Smooth muscle cell (in vitro differentiated cells): ENCODE data around the gene BTBD2. TPM values are rescaled to one million over a fixed set of nuclear protein-coding genes. Genes with fewer than 3 reads are reported as not detected.

Source experiments
- DNase-seq: peaks from one replicate; lab custom pipeline; 2025; ENCODE audit not compliant: unreplicated experiment; lab: John Stamatoyannopoulos, UW
- H2AFZ ChIP-seq: fragments of 200-600 bp; sonication (generic); 2 replicates; pipeline ENCODE4 v1.6.0; 2016; ENCODE audit warnings: antibody characterized with exemption, low read depth, mild to moderate bottlenecking
- H3F3A ChIP-seq: fragments of 200-600 bp; sonication (generic); 2 replicates; pipeline ENCODE4 v1.6.0; 2017; ENCODE audit warnings: antibody characterized with exemption, low read depth
- H3K27ac ChIP-seq: fragments of 200-600 bp; sonication (generic); 2 replicates; pipeline ENCODE4 v1.5.1; 2016; ENCODE audit warnings: low read depth, mild to moderate bottlenecking
- H3K27me3 ChIP-seq: fragments of 200-600 bp; sonication (generic); 2 replicates; pipeline ENCODE4 v1.6.1; 2016; ENCODE audit warnings: low read depth, mild to moderate bottlenecking
- H3K36me3 ChIP-seq: fragments of 200-600 bp; sonication (generic); 2 replicates; pipeline ENCODE4 v1.5.1; 2016; ENCODE audit warnings: low read depth
- H3K4me1 ChIP-seq: fragments of 200-600 bp; sonication (generic); 2 replicates; pipeline ENCODE4 v1.5.1; 2016; ENCODE audit warnings: low read depth
- H3K4me2 ChIP-seq: fragments of 200-600 bp; sonication (generic); 2 replicates; pipeline ENCODE4 v1.6.0; 2016; ENCODE audit warnings: mild to moderate bottlenecking
- H3K4me3 ChIP-seq: fragments of 200-600 bp; sonication (generic); 2 replicates; pipeline ENCODE4 v1.5.1; 2016; ENCODE audit warnings: mild to moderate bottlenecking
- H3K79me2 ChIP-seq: fragments of 200-600 bp; sonication (generic); 2 replicates; pipeline ENCODE4 v1.6.0; 2016; ENCODE audit warnings: low read depth, mild to moderate bottlenecking
- H3K9ac ChIP-seq: fragments of 200-600 bp; sonication (generic); 2 replicates; pipeline ENCODE4 v1.6.0; 2016; ENCODE audit warnings: low read depth
- H3K9me3 ChIP-seq: fragments of 200-600 bp; sonication (generic); replicated peaks from 2 replicates; pipeline ENCODE4 v1.5.1; 2016; ENCODE audit warnings: low read depth
- H4K20me1 ChIP-seq: fragments of 200-600 bp; sonication (generic); 2 replicates; pipeline ENCODE4 v1.6.0; 2016; ENCODE audit warnings: low read depth
- CTCF ChIP-seq: fragments of 200-600 bp; sonication (generic); IDR thresholded peaks from 2 replicates; pipeline ENCODE4 v1.5.1; 2017; ENCODE audit warnings: borderline replicate concordance, mild to moderate bottlenecking, antibody characterized with exemption; ENCODE audit not compliant: insufficient read depth, poor library complexity, severe bottlenecking
- WGBS: methylation state at CpG from one replicate; pipeline ENCODE4 v1.1.7; 2016; ENCODE audit warnings: low lambda C conversion rate; 5-methylcytosine and 5-hydroxymethylcytosine counted together
- polyA plus RNA-seq: library from polyadenylated mRNA; unstranded; fragments of >200 nt; fragmentation: Nextera tagmentation; extraction: Ambion mirVana; gene quantifications from 2 replicates; pipeline ENCODE4 v1.2.1, GENCODE V29; 2016
- total RNA-seq: library from RNA; depleted of rRNA; stranded (reverse); fragments of >200 nt; gene quantifications from 2 replicates; pipeline ENCODE4 v1.2.3, GENCODE V29; 2014

The BTBD2 gene
- total and polyA plus RNA-seq, 2 experiments from 2014 or later = 37.8 to 63.2 TPM

GRCh38 chr19:2042485-2043250, 27.2 kb upstream of the BTBD2 start:
- H3K4me1 ChIP-seq = peaks cover 16% of the 10 kb centered on the region
- no peak for DNase-seq
- no peaks in the 10 kb centered on the region for H3K36me3 ChIP-seq
- H3K79me2 ChIP-seq = peaks cover 13% of the 10 kb centered on the region
- no peak for TF ChIP-seq CTCF
- peak overlapping the region; percentile 60 for H3K9ac ChIP-seq
- peak overlapping the region; percentile 30 for H3K4me3 ChIP-seq
- WGBS = 73% methylated on average over 22 of the region's 29 CpGs
- H3K27ac ChIP-seq = peak overlapping the region; percentile 68
- peaks cover 58% of the 10 kb centered on the region for H4K20me1 ChIP-seq
- H3K4me2 ChIP-seq = peak overlapping the region; percentile 88
- no peaks in the 10 kb centered on the region for H3F3A ChIP-seq
- H3K9me3 ChIP-seq = no peaks in the 10 kb centered on the region
- no peaks in the 10 kb centered on the region for H3K27me3 ChIP-seq
- no peak overlapping the region for H2AFZ ChIP-seq

- Histone ChIP-seq H3K9ac (peak overlapping the region; percentile 60), H3K9me3 (no peaks in the 10 kb centered on the region), H3K79me2 (peaks cover 6% of the 10 kb centered on the region), H3F3A (no peaks in the 10 kb centered on the region), H3K4me3 (peak overlapping the region; percentile 30), H3K4me1 (peaks cover 16% of the 10 kb centered on the region), H3K36me3 (no peaks in the 10 kb centered on the region), H2AFZ (no peak overlapping the region), H3K4me2 (peak overlapping the region; percentile 88), H4K20me1 (peaks cover 50% of the 10 kb centered on the region), H3K27me3 (no peaks in the 10 kb centered on the region), H3K27ac (peak overlapping the region; percentile 68)
- 30% methylated on average over 51 of the region's 77 CpGs for WGBS
- TF ChIP-seq CTCF = no peak
- DNase-seq = peak; percentile 86
These were observed 26.4 kb upstream of the BTBD2 start for GRCh38 chr19:2041683-2042484.

GRCh38 chr19:2041433-2041682, 25.8 kb upstream of the BTBD2 start:
- Histone ChIP-seq H2AFZ (no peak overlapping the region), H4K20me1 (peaks cover 45% of the 10 kb centered on the region), H3K4me2 (peak overlapping the region; percentile 88), H3K36me3 (no peaks in the 10 kb centered on the region), H3K27ac (peak overlapping the region; percentile 66), H3F3A (no peaks in the 10 kb centered on the region), H3K9me3 (no peaks in the 10 kb centered on the region), H3K27me3 (no peaks in the 10 kb centered on the region), H3K79me2 (peaks cover under 1% of the 10 kb centered on the region), H3K4me1 (peaks cover 16% of the 10 kb centered on the region), H3K4me3 (peak overlapping the region; percentile 18), H3K9ac (peak overlapping the region; percentile 47)
- no peak for DNase-seq
- TF ChIP-seq CTCF = no peak
- WGBS = 95% methylated on average over 6 of the region's 6 CpGs
